HL-60/S4 (cell line): ENCODE results near the gene MCF2L.

Experiments used
- in situ Hi-C: fragments of 300-500 bp; cut with MboI; formaldehyde crosslinking; loops from 2 replicates; pipeline ENCODE4 v1.14.3; 2022; ENCODE audit warnings: low sequenced_read_pairs

Gene MCF2L

DNA sequence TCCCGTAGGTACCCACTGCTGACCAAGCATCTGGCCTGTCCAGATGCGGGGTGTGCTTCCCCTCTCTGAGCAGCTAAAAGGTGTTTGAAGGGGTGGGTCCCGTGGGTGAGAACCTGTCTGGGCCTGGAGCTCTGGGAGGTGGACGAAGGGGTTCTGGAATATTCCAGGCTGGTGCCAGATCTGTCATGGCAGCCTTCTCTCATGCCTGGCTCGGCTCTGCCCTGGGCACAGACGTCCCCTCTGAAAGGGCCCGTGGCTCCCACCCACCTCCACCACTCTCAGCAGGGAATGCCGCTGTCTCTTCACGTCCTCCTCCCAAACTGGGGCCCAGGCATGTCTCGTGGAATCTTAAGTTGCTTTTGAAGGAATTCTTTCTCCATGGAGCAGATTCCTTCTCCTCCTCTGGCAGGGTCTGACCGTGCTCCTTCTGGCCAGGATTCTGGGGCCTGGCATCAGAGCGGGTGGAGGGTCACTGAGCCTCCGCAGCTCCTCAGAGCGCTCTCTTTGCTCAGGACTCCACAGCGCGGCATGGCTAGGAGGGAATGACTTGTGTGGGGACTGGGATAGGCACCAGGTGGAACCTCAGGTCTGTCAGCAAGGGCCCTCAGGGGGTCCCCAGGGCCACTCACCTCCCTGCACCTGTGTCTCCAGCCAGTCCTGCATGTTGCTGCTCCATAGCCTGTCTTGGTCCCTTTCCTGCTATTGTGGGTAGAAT lies 5.9 kb upstream of the MCF2L start:
- in situ Hi-C loops, result no loop called here

DNA sequence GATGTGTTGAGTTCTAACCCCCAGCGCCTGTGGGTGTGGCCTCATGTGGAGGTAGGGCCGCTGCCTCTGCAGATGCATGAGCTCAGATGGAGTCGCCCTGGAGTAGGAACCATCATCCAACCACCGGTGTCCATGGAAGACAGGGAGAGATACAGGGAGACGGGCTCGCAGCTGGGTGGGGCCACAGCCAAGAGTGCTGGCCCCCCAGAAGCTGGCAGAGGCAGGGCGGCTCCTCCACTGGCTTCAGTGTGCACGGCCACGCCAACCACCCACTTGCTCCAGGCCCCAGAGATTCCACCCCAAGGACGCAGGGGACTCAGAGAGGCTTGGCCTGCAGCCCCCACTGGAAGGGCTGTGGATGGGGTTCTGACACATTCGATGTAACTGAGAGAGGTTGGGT lies 5.4 kb upstream of the MCF2L start:
- in situ Hi-C loops, result no loop called here

DNA sequence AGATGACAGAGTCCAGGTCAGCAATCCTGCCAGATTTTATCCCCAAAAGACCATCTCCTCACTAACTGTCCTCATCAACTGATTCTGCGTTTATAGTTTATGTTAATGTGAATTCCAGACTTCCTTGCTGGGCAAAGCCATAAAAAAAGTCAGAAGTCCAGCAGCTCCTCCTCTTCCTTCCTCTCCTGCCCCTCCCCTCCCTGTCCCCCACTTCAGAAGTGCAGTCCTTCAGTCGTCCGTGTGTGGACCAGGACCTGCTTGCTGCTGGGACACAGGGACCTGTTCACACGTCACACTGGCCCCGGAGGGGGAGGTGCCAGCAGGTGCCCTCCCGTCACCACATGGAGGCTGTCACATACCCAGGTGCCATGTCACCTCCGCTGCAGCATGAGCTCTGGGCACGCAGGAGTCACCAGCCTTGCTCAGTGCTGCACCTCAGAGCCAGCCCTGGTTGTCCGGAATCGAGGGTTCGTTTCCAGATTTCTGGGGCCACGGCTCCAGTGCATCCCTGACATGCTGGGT lies 4.0 kb upstream of the MCF2L start:
- in situ Hi-C loops, result no loop called here

DNA sequence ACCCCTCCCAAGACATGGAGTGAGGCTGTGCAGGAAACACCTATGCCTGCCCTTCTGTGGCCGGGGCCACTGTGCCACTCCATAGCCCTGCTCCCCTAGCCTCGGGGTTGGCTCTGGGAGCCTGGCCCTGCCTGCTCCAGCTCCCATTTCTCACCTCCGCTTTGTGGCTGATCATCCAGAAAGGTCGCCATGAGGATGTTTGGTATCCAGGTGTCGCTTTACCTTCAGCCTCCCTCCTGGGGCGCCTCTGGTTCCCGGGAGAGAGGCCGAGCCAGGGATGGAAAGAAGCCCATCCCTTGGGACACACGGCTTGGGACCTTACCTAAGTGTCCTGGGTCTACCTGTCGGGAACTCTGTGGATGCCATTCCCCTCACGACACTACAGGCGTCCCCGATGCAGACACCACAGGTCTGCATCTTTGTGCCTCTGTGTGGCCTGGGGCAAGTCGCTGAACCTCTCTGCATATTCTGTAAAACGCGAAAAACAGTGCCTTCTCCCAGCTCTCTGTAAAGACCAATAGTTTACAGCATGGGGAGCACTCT lies 3.4 kb upstream of the MCF2L start:
- in situ Hi-C loops, result no loop called here

DNA sequence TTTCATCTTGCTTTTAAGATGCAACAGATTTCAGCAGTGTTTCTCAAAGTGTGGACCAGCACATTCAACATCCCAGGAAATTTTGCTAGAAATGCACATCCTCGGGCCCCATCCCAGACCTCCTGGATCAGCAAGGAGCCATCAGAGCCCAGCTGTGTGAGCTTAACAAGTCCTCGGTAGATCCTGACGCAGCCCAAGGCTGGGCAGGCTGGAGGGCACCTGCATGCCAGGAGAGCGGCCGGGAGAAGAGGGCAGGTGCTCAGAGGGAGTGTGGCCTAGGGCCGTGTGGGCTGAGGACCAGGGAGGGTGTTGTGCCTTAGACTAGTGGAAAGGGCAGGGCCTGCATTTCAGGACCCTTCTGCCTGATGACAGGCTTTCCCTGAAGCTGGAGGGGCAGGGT lies 2.2 kb upstream of the MCF2L start:
- in situ Hi-C loops, result no loop called here

DNA sequence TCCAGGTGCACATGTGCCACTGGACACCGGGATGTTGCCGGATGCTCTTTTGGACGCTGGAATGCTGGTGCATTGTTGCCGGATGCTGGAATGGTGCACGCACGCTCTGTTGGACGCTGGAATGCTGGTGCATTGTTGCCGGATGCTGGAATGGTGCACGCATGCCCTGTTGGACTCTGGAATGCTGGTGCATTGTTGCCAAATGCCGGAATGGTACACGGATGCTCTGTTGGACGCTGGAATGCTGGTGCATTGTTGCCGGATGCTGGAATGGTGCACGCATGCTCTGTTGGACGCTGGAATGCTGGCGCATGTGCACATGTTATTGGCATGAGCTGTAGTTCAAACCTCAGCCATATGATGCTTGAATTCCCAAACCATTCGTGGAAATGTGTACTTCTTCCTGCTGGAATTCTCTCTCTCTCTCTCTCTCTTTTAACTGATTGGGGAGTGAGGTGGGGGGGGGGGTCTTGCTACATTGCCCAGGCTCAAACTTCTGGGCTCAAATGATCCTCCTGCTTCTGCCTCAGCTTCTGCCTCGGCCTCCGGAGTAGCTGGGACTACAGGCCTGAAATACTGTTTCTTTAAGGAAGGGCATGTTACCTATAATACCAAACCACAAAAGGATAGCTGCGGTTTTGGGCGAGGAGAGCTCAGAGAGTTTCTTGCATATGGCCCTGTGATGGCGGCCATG lies 1.2 kb upstream of the MCF2L start:
- in situ Hi-C loops, result no loop called here

DNA sequence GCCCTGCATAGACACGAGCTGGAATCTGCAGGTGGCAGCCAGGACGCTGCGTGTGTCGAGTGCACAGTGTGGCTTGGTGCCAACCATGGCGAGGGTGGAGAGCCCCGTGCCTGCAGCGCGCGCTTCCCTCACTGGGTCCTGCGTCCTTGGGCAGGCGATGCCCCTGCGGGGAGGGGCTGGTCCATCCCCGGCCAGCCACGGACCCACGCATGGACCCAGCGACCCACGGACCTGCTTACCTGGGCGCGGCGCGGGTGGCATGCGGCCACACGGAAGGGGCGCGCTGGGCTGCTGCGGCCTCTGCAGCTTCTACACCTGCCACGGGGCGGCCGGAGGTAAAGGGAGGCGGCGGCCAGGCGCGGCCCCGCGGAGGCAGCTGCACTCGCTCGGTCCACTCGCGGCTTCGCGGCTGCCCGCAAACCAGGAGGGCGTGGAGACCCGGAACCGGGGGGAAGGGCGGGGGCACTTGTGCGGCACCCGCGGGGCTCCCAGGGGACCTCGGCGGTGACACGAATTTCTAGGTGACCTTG lies 569 bp upstream of the MCF2L start:
- in situ Hi-C loops, result no loop called here

DNA sequence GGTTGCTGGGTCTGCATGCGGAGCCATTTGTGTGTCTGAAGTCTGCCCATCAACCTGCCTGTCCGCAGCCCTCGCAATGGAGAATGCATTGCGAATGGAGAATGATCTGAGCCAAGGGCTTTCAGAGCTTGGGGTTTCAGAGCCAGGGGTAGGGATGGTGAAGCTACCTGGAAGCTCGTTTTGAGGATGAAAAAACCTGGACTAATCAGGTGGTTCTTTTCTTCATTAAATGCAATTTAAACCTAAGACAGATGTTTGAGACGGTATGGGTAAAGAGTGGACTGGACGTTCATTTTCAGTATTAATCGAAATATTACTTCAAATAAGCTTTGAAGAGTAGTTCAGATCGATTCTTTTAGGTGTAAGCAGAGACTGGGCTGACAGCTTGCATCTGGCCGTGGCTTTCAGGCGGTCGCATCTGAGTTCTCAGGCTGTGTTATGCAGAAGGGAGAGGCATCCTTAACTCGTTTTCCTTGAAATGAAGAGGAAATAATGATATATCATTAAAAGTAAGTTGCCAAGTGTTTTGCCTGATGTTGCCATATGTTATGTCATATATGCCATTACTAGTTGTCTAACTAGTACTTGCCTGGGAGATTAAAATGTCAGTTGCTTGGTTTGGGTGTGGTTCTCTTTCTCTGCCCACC lies 801 bp downstream of the MCF2L start:
- in situ Hi-C loops, result no loop called here

DNA sequence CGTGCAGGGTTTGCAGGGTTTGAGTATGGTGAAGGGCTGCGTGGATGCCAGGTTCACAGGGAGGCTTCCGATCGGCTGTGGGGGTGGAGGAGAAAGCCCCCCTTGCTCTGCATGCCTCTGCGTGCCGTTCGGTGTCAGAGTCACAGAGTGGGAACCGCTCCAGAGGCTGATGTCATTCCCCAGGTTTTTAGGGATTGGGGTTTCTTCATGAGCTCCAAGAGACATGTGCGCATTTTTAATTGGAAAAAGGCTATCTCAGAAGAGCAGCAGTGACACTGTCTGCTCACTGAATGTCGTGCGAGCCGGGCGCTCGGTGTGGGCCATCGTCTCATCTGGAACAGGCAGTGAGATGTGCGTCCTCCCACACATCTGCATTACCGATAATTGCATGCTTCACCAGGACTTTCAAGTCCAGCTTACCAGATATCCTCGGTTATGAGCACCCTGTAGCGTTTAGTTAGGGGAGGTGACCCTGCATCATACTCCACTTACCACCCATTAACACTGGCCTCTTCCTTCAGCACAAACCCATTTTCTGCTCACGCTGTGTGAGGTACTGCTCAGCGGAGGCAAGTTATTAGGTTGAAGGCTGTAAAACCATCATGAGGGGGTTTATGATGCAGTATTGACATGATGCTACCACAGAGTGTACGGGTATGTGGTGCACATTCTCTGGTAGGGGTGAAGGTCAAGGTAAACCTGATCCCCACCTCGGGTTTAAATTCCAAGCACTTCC lies 1.7 kb downstream of the MCF2L start:
- in situ Hi-C loops, result no loop called here

DNA sequence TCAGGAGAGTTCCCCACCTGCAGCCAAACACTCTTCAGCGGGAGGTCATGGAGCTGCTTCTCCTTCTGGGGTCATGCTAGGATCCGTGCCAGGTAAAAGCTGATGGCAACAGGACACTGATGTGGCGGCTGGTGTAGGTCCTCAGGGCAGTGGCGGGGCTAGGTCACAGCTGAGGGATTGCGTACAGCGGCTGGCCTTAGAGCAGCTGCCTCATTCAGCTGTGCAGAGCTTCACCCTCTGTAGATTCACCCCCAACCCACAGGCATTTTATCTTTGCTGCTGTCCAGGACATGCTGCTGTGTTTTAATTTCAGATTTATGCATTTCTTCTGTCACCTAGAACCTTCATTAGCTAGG lies 2.3 kb downstream of the MCF2L start:
- in situ Hi-C loops, result no loop called here

DNA sequence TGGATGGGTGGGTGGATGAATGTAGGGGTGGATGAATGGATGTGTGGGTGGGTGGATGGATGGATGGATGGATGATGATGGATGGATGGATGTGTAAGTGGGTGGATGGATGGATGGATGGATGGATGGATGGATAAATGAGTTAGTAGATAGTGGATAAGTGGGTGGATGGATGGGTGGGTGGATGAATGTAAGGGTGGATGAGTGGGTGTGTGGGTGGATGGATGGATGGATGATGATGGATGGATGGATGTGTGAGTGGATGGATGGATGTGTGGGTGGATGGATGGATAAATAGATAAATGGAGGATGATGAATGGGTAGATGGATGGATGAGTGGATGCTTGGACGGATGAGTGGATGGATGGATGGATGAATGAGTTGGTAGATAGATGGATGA lies 3.2 kb downstream of the MCF2L start:
- in situ Hi-C loops, result no loop called here

DNA sequence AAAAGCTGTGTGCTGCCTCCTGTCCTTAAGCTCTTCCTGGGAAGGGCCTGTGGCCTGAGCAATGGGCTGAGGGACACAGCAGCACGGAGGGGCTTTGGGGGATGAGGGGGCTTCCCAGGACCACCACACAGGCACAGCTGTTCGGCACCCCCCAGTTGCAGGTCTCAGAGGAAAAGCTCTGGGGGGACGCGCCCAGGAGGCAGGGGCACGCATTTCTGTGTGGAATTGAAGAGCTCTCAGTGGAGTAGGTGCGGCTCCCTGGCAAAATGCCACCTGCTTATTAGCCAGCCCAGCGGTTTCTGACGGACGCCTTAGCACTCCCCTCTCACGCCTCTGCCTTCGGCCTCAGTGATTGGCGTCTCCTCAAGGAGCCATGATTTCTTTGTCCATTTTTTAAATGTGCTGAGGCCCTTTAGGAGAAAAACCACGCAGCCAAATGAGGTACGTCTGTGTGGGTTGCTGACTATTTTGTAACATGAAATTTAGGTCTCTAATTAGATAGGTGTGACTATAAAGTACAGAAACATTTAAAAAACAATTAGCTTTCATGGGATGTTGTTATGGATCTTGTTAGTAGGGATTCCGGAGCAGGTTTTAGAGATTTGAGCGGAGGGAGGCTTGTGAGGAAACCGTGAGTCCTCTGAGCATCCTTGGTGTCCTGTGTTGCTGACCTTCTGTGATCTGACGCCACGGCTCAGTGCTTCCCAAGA lies 4.0 kb downstream of the MCF2L start:
- in situ Hi-C loops, result no loop called here

DNA sequence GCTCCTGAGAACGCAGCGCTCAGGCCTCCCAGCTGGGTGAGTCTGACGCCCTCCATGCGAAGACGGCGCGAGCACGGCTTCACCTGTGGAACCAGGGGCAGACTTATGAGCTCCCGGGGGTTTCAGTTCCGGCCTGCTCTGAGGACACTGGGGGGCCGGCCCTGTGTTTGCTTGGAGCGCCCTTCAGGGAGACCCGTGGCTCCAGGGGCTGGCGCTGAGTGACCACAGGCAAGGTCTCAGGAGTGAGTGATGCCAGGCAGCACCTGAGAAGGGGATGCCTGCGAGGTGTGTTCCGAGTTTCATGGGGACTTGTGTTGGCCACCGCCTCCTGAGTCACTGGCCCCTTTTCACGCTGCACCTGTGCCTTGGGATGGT lies 4.5 kb downstream of the MCF2L start:
- in situ Hi-C loops, result no loop called here

DNA sequence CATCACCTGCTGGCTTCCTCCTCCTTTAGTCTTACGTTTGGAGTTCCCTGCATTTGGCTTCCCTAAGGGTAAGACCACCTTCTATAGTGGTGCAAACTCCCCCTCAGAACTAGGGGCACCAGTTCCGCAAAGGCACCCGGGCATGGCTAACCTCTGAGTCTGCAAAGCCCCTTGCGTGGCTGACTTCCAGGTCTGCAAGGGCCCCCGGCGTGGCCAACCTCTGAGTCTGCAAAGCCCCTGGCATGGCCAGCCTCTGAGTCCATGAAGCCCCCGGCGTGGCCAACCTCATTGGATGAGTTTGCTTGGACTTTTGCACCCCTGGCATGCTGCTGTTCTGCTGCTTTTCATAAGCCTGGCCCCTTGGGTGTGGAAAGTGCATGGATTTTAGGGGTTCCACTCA lies 5.1 kb downstream of the MCF2L start:
- in situ Hi-C loops, result no loop called here

DNA sequence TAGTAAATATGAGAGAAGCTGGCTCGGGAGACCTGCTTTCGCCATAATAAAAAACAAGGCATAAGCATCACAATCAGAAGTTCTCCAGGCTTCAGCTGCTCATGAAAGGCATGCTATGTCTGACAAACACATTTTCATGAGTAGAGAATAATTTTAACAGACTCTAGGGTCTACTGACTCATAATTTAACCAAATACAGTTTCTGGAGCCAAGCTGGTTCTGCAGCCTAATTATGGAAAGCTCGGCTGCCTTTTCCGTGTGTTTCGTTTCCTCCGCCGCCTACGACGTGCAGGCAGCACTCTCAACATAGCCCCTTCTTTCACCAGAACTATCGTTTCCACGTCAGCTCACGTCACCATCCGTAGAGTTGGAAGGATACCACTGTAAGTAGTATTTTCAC lies 5.7 kb downstream of the MCF2L start:
- in situ Hi-C loops, result no loop called here

DNA sequence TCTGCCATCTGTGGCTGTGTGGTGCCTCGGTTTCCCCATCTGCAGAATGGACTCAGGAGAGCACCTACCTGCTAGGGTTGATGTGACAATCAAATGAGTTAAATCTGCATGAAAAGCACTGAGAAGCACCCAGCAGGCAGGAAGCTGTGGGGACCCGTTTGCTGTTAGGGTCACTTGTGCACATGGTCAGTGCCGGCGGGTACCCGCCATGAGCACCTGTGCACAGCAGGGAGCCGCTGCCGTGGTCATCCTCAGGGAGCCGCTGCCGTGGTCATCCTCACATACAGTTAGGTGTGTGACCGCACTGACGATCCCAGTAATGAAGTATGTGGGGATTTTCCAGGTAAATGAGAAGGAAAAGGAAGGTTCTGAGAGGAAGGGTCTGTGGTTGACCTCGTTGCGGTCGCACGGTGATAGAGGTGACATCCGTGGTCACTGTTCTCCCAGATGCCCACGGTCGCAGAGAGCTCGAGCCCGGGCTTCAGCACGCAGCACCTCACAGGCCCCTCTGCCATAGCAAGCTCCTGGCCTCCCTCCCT lies 6.5 kb downstream of the MCF2L start:
- in situ Hi-C loops, result no loop called here

DNA sequence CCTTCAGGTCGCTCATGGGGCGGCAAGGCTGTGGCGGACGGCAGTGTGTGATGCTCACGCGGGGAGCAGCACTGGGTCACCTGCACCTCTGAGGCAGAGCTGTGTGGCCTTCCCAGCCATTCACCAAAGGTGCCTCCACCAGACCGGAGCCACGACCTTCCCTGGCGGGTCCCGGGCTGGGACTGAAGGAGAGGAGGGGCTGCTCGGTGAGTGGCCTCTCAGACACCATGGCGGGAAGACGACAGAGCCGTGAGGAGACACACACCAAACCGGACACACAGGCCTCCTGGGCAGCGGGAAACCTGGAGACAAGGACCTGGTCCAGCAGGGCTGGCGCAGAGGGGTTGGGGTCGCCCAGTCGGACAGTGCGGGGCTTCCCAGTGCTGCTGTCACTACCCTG lies 7.5 kb downstream of the MCF2L start:
- in situ Hi-C loops, result no loop called here

DNA sequence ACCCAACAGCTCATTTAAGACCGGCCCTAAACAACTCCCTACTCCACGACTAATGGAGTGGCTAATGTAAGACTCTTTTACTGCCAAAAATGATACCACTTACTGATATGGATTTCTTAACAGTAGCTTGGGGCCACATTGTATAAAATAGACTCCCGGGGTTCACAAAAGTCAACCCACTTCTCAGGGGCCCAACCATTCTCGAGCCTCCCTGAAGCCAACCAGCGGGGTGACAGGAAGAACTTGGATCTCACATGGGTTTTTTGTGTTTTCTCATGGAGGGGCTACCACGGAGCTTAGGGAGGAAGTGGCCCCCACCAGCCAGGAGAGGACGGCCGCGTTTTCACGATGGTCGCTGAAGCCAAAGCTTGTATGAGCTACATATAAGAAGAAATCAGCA lies 8.1 kb downstream of the MCF2L start:
- in situ Hi-C loops, result no loop called here

DNA sequence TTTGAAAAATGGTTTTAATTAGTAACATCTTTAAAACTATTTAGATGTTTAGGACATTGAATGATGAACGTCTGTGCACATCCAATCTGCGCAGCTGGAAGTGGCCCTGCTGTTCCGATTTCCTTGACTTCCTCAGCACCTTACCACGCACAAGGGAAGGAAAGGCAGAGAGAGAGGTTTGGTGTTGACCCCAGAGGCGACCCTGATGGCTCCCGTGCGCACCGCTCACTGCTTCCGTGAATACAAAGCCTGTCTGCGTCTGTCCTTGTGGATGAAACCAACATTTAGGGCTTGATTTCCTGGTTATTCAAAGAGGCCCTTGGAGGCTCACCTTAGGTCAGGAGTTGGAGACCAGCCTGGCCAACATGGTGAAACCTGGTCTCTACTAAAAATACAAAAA lies 8.5 kb downstream of the MCF2L start:
- in situ Hi-C loops, result no loop called here
